ENCODE measurements around the gene DES.

DES gene

GRCh38 chr2:219419331-219420197 is 1.4 kb downstream of the DES start:
- no peak for DNase-seq (ENCODE audit: low read depth in 4 of 4, low spot score in 1 of 4)

- no peak for DNase-seq (ENCODE audit: low read depth in 4 of 4, low spot score in 1 of 4)
Measured at GRCh38 chr2:219420687-219421086, 2.5 kb downstream of the DES start.

GRCh38 chr2:219421323-219421722 is 3.1 kb downstream of the DES start:
- DNase-seq (ENCODE audit: low read depth in 4 of 4, low spot score in 1 of 4) = no peak

- no peak for DNase-seq (ENCODE audit: low read depth in 4 of 4, low spot score in 1 of 4)
Measured at GRCh38 chr2:219422952-219423534, 4.9 kb downstream of the DES start.

GRCh38 chr2:219423652-219424377 is 5.6 kb downstream of the DES start:
- no peak for DNase-seq (ENCODE audit: low read depth in 4 of 4, low spot score in 1 of 4)

- no peak for DNase-seq (ENCODE audit: low read depth in 4 of 4, low spot score in 1 of 4)
Measured at GRCh38 chr2:219425238-219426067, 7.3 kb downstream of the DES start.

- DNase-seq (ENCODE audit: low read depth in 4 of 4, low spot score in 1 of 4) = no peak
Measured at GRCh38 chr2:219426068-219426443, 7.9 kb downstream of the DES start.

- DNase-seq (ENCODE audit: low read depth in 4 of 4, low spot score in 1 of 4) = no peak
Measured at GRCh38 chr2:219426534-219427136, 8.5 kb downstream of the DES start.

GRCh38 chr2:219428469-219428868 is 10.3 kb downstream of the DES start:
- DNase-seq (ENCODE audit: low read depth in 4 of 4, low spot score in 1 of 4) = no peak

GRCh38 chr2:219429958-219430606 is 11.9 kb downstream of the DES start:
- DNase-seq (ENCODE audit: low read depth in 4 of 4, low spot score in 1 of 4) = no peak

- DNase-seq (ENCODE audit: low read depth in 4 of 4, low spot score in 1 of 4) = no peak
Measured at GRCh38 chr2:219430633-219431615, 12.7 kb downstream of the DES start.

GRCh38 chr2:219433666-219434467 is 15.7 kb downstream of the DES start:
- DNase-seq (ENCODE audit: low read depth in 4 of 4, low spot score in 1 of 4) = peak in 1 of 4 experiments; percentile 28

GRCh38 chr2:219434468-219434717 is 16.2 kb downstream of the DES start:
- no peak for DNase-seq (ENCODE audit: low read depth in 4 of 4, low spot score in 1 of 4)

GRCh38 chr2:219434718-219435525 is 16.7 kb downstream of the DES start, which contains the start of gene SPEG:
Gene SPEG, plus strand, starts transcription at chr2:219434843. Its CDS starts 135 bp downstream, at chr2:219434978.
- no peak for DNase-seq (ENCODE audit: low read depth in 4 of 4, low spot score in 1 of 4)

GRCh38 chr2:219435701-219436100 is 17.5 kb downstream of the DES start:
- no peak for DNase-seq (ENCODE audit: low read depth in 4 of 4, low spot score in 1 of 4)

- DNase-seq (ENCODE audit: low read depth in 4 of 4, low spot score in 1 of 4) = no peak
Measured at GRCh38 chr2:219436491-219436890, 18.3 kb downstream of the DES start.

GRCh38 chr2:219437141-219437540 is 19.0 kb downstream of the DES start:
- DNase-seq (ENCODE audit: low read depth in 4 of 4, low spot score in 1 of 4) = no peak
